Muscle layer of duodenum (tissue), 2 donors: ENCODE data around the gene RGS12.

Experiments
- H3K27ac ChIP-seq: one replicate; pipeline ENCODE4 v1.7.0; 2013; ENCODE audit warnings: mild to moderate bottlenecking, low read length
- H3K27me3 ChIP-seq: one replicate; pipeline ENCODE4 v1.7.0; 2013; ENCODE audit warnings: low read depth, mild to moderate bottlenecking, control low read depth, low read length
- H3K36me3 ChIP-seq, 2 donors: one replicate each; pipeline ENCODE4 v1.7.0; 2013; ENCODE audit warnings: low read length in 2 of 2, control low read depth in 1 of 2, mild to moderate bottlenecking in 1 of 2; ENCODE audit not compliant: insufficient read depth in 2 of 2, control insufficient read depth in 1 of 2
- H3K4me1 ChIP-seq, 2 donors: one replicate each; pipeline ENCODE4 v1.7.0; 2013; ENCODE audit warnings: low read length in 2 of 2, mild to moderate bottlenecking in 2 of 2, control low read depth in 1 of 2, moderate library complexity in 1 of 2; ENCODE audit not compliant: insufficient read depth in 2 of 2, control insufficient read depth in 1 of 2
- H3K4me3 ChIP-seq, 2 donors: one replicate each; pipeline ENCODE4 v1.7.0; 2013; ENCODE audit warnings: low read length in 2 of 2, low read depth in 1 of 2, mild to moderate bottlenecking in 1 of 2
- H3K9me3 ChIP-seq, 2 donors: one replicate each; pipeline ENCODE4 v1.7.0; 2013; ENCODE audit warnings: low read length in 2 of 2, control low read depth in 1 of 2, mild to moderate bottlenecking in 1 of 2; ENCODE audit not compliant: control insufficient read depth in 1 of 2
- donor health status: healthy.

The RGS12 gene

DNA sequence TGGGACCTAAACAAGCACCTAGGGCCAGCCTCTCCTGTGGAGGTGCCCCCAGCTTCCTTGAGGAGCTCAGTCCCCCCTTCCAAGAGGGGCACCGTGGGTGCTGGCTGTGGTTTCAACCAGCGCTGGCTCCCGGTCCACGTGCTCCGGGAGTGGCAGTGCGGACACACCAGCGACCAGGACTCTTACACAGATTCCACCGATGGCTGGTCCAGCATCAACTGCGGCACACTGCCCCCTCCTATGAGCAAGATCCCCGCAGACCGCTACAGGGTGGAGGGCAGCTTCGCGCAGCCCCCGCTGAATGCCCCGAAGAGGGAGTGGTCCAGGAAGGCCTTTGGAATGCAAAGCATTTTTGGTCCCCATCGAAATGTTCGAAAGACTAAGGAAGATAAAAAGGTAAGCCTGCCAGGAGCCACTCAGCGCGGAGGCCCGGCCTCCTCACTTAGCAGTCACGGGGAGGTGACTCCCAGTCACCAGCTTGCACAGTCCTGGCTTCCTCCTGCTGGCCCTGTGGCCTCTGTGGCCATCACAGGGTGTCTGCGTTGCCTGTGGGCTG lies 24.9 kb downstream of the RGS12 start:
- no peaks in the 10 kb centered on the region for H3K27me3 ChIP-seq
- peaks cover 0 to 5% of the 10 kb centered on the region in 2 donors for H3K4me1 ChIP-seq
- H3K4me3 ChIP-seq: no peak overlapping the region
- peaks cover 0 to 20% of the 10 kb centered on the region in 2 donors for H3K36me3 ChIP-seq
- no peaks in the 10 kb centered on the region for H3K9me3 ChIP-seq
- H3K27ac ChIP-seq: no peak overlapping the region

- Histone ChIP-seq H3K36me3 (peaks cover 0 to 25% of the 10 kb centered on the region in 2 donors), H3K27me3 (no peaks in the 10 kb centered on the region), H3K9me3 (no peaks in the 10 kb centered on the region), H3K27ac (no peak overlapping the region), H3K4me1 (peaks cover 0 to 5% of the 10 kb centered on the region in 2 donors), H3K4me3 (no peak overlapping the region)
Measured at GRCh38 chr4:3318561-3319021, 25.8 kb downstream of the RGS12 start.

DNA sequence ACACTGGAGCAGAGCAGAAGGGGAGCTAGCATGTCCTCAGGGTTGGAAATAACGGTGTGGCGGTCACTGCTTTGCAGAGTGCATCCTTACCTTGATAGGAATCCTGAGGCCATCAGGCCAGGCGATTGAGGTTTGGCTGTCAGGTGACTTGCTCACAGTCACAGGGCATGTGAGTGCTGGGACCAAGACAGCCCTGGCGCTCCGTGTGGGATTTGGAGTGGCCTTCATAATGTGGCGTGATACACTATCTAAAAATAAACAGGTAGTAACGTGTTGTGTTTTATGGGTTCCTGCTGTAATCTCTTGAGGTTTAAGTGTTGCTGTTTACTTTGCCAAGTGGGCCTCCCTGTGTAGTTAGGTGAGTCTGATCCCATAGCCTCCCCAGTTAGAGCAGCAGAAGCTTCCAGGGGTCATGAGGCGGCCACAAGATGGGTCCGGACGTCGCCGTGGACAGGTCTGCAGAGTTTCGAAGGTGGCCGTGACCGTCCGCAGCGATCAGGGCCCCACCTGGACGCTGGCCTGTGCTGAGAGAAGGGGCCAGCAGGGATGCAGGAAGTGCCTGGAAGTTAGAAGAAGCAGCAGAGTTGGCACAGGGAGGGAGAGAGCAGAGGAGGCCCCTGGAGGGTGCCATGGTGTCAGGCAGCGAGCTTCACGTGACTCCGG lies 27.7 kb downstream of the RGS12 start:
- H3K27ac ChIP-seq: no peak overlapping the region

DNA sequence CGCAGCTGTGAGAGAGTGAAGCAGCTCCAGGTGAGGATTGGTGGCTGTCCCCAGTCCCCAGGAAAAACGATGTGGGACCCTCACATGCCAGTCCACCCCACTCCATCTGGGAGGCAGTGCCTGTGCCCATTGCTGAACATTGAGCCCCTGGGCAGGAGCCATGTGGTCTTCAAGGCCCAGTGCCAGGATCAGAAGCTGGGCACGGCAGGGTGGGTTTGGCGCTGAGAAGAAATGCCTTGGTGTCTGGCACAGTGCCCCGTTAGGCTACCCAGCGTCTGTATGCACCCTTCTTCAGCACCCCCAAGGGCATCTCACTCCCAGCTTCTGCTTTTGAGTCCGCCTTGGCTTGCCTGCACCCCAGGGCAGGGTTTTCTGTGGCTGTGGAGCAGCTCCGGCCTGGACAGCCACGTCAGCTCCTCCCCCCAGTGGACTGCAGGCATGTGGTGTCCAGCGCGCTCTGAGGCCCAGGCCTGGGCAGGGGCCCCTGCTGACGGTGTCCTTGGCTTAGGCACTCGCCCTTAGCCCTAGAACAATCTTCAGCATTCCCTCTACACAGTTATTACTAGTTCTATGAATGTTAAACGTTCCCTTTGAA lies 28.6 kb downstream of the RGS12 start:
- Histone ChIP-seq H3K27ac (no peak overlapping the region), H3K4me1 (peaks cover 0 to 5% of the 10 kb centered on the region in 2 donors)

More for the DNA sequence above, 27.7 kb downstream of the RGS12 start:
- Histone ChIP-seq H3K4me3 (no peak overlapping the region), H3K36me3 (peaks cover 0 to 25% of the 10 kb centered on the region in 2 donors), H3K9me3 (no peaks in the 10 kb centered on the region), H3K27me3 (no peaks in the 10 kb centered on the region), H3K4me1 (peaks cover 0 to 5% of the 10 kb centered on the region in 2 donors)

GRCh38 chr4:3322059-3322550 lies 29.3 kb downstream of the RGS12 start:
- H3K27ac ChIP-seq: no peak overlapping the region
- peaks cover 0 to 5% of the 10 kb centered on the region in 2 donors for H3K4me1 ChIP-seq
- peaks cover 0 to 18% of the 10 kb centered on the region in 2 donors for H3K36me3 ChIP-seq
- H3K27me3 ChIP-seq: no peaks in the 10 kb centered on the region
- no peak overlapping the region for H3K4me3 ChIP-seq
- H3K9me3 ChIP-seq: no peaks in the 10 kb centered on the region

More for the DNA sequence above, 28.6 kb downstream of the RGS12 start:
- Histone ChIP-seq H3K27me3 (no peaks in the 10 kb centered on the region), H3K36me3 (peaks cover 0 to 25% of the 10 kb centered on the region in 2 donors), H3K4me3 (no peak overlapping the region), H3K9me3 (no peaks in the 10 kb centered on the region)

DNA sequence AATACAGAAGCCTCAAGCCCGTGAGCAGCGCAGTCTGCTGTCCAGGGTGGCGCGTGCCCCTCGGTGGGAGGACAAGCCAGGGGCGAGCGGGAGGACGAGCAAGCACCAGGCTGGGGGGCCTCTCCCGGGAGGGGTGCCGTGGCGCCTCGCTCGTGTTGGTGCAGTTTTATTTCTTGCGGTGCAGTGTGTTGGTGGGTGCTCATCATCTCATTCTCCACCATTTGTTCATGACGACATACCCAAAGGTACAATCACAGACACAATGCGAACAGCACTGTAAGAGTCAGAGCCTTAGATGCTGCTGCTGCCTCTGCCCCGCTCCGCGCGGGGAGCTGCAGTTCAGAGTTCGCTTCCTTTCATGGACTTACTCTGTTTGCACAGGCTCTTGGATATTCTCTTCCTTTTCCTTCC lies 30.3 kb downstream of the RGS12 start:
- Histone ChIP-seq H3K4me1 (peaks cover 0 to 5% of the 10 kb centered on the region in 2 donors), H3K9me3 (no peaks in the 10 kb centered on the region), H3K4me3 (no peak overlapping the region), H3K27ac (no peak overlapping the region), H3K27me3 (no peaks in the 10 kb centered on the region), H3K36me3 (peaks cover 0 to 8% of the 10 kb centered on the region in 2 donors)

- Histone ChIP-seq H3K9me3 (no peaks in the 10 kb centered on the region), H3K27me3 (no peaks in the 10 kb centered on the region), H3K36me3 (peaks cover 0 to 7% of the 10 kb centered on the region in 2 donors), H3K4me3 (no peak overlapping the region), H3K27ac (no peak overlapping the region), H3K4me1 (peaks cover 0 to 5% of the 10 kb centered on the region in 2 donors)
Measured at GRCh38 chr4:3324093-3324815, 31.4 kb downstream of the RGS12 start.

DNA sequence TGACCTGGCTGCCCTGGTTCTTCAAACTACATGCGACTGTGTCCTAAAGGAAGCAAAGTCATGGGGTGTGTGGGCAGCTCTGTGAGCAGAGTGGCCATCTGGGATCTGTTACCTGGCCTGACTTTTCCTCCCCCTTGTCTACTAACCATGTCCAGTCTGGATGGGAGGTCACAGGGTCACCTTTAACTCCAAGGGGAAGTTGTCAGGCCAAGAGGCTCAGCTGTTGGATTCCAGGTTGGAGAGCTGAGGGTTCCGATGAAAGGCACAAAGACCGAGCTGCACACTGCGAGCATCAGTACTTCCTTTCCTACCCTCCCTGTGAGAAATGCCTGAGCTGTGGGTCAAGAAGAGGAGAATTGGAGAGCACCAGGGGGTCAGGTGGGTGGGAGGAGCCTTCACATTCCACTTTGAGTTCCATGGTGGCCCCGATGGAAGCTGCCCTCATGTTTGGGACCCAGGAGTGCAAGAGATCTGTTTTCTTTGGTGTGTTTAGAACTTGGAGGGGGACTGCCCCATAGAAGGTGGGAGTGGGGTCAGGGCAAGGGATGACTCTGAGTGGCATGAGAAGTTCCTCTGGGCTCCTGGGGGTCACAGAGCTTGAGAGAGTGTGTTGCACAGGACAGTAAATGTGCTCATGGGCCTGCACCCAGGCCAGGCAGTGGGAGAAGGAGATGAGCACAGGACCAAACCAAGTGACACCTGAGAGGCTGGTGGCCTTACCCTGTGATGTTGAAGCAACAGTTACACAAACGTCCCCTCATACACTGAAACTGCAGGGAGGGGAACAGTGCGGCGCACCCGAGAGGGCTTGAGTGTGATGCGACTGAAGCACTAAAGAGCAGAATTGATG lies 36.2 kb downstream of the RGS12 start:
- Histone ChIP-seq H3K4me1 (peaks cover 0 to 2% of the 10 kb centered on the region in 2 donors), H3K4me3 (no peak overlapping the region), H3K9me3 (no peaks in the 10 kb centered on the region), H3K27ac (no peak overlapping the region), H3K36me3 (no peaks in the 10 kb centered on the region), H3K27me3 (no peaks in the 10 kb centered on the region)

- H3K27me3 ChIP-seq: no peaks in the 10 kb centered on the region
- no peaks in the 10 kb centered on the region for H3K36me3 ChIP-seq
Measured at GRCh38 chr4:3329887-3330286, 37.1 kb downstream of the RGS12 start.

GRCh38 chr4:3330707-3331106 lies 37.9 kb downstream of the RGS12 start:
- Histone ChIP-seq H3K27ac (no peak overlapping the region), H3K27me3 (no peaks in the 10 kb centered on the region), H3K36me3 (no peaks in the 10 kb centered on the region), H3K4me3 (no peak overlapping the region), H3K4me1 (peaks cover 0 to 3% of the 10 kb centered on the region in 2 donors), H3K9me3 (no peaks in the 10 kb centered on the region)

More at GRCh38 chr4:3329887-3330286, 37.1 kb downstream of the RGS12 start:
- H3K9me3 ChIP-seq: no peaks in the 10 kb centered on the region
- peaks cover 0 to 3% of the 10 kb centered on the region in 2 donors for H3K4me1 ChIP-seq
- no peak overlapping the region for H3K27ac ChIP-seq
- H3K4me3 ChIP-seq: no peak overlapping the region
